Measurements from ENCODE around the gene ETV1.

Gene ETV1

DNA sequence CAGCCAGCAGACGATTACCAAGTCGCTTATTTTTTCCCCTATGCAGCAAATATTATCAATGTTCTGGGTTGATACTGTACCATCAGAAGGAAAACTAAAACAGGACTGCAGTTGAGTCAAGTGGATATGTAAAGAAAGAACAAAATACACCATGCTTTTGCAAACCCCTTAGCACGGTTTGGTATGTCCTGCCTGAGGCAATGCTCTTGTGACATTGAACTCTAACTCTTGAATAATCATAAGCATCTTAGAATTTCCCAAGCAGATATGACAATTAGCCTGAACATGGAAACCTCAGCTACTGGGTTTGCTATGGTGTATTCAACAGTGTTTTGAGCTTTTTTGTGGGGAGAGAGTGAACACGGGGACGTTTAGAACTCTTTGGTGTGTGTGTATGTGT is 107.4 kb downstream of the ETV1 start:
- no peaks in the 10 kb centered on the region for H4K20me1 ChIP-seq (ENCODE audit: insufficient read depth, low read length, poor library complexity, severe bottlenecking)
- no peaks in the 10 kb centered on the region for H3K27me3 ChIP-seq (ENCODE audit: insufficient read depth, low read length, poor library complexity, severe bottlenecking)
- no peaks in the 10 kb centered on the region for H3K4me1 ChIP-seq (ENCODE audit: insufficient read depth, low read length, poor library complexity, severe bottlenecking)
- no peak overlapping the region for H2AFZ ChIP-seq (ENCODE audit: low read length)
- no peak overlapping the region for H3K4me2 ChIP-seq (ENCODE audit: low read depth, low read length, poor library complexity, severe bottlenecking)
- H3K9me2 ChIP-seq (replicated peaks; ENCODE audit: low read depth, low read length), result no peaks in the 10 kb centered on the region
- no peaks in the 10 kb centered on the region for H3K36me3 ChIP-seq (ENCODE audit: insufficient read depth, low read length)
- no peaks in the 10 kb centered on the region for H3K79me2 ChIP-seq (ENCODE audit: insufficient read depth, low read length)
- H3K9ac ChIP-seq (ENCODE audit: low read depth, low read length, poor library complexity, severe bottlenecking), result no peak overlapping the region
- H3F3A ChIP-seq (ENCODE audit: low read depth), result no peaks in the 10 kb centered on the region
- TF ChIP-seq, protein P1, sequence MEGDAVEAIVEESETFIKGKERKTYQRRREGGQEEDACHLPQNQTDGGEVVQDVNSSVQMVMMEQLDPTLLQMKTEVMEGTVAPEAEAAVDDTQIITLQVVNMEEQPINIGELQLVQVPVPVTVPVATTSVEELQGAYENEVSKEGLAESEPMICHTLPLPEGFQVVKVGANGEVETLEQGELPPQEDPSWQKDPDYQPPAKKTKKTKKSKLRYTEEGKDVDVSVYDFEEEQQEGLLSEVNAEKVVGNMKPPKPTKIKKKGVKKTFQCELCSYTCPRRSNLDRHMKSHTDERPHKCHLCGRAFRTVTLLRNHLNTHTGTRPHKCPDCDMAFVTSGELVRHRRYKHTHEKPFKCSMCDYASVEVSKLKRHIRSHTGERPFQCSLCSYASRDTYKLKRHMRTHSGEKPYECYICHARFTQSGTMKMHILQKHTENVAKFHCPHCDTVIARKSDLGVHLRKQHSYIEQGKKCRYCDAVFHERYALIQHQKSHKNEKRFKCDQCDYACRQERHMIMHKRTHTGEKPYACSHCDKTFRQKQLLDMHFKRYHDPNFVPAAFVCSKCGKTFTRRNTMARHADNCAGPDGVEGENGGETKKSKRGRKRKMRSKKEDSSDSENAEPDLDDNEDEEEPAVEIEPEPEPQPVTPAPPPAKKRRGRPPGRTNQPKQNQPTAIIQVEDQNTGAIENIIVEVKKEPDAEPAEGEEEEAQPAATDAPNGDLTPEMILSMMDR (conservative IDR thresholded peaks at IDR 0.05; ENCODE audit: low read length), result no peak
- no peak for TF ChIP-seq EZH2phosphoT487 (IDR thresholded peaks at IDR 0.05; ENCODE audit: borderline replicate concordance)
- H3K4me3 ChIP-seq (ENCODE audit: low read length, poor library complexity, severe bottlenecking), result no peak overlapping the region
- no peaks in the 10 kb centered on the region for H3K9me3 ChIP-seq (ENCODE audit: insufficient read depth, low read depth, low read length)

DNA sequence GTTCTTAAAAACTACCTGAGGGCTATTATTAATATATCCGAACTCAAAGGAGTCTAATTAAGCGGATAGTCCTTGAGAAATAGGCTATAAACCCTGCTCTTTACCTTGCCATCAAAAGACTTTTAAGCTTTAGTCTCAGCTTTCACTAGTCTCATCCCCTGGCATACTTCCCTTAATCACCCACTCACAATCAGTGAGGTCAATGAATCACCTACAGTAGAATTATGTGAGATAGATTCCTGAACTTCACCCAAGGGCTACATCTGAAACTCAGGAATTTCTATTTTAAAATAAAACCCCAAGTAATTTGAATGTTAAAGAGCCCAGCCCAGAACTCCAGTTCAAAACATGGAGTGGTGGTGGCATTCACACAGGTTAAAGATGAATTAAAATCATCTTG is 108.7 kb downstream of the ETV1 start:
- Histone ChIP-seq H3K4me3 (ENCODE audit: low read length, poor library complexity, severe bottlenecking) (no peak overlapping the region), H3F3A (ENCODE audit: low read depth) (no peaks in the 10 kb centered on the region), H4K20me1 (ENCODE audit: insufficient read depth, low read length, poor library complexity, severe bottlenecking) (no peaks in the 10 kb centered on the region), H3K9me3 (ENCODE audit: insufficient read depth, low read depth, low read length) (no peaks in the 10 kb centered on the region), H3K9me2 (replicated peaks; ENCODE audit: low read depth, low read length) (no peaks in the 10 kb centered on the region), H3K79me2 (ENCODE audit: insufficient read depth, low read length) (no peaks in the 10 kb centered on the region), H2AFZ (ENCODE audit: low read length) (no peak overlapping the region), H3K9ac (ENCODE audit: low read depth, low read length, poor library complexity, severe bottlenecking) (no peak overlapping the region), H3K4me1 (ENCODE audit: insufficient read depth, low read length, poor library complexity, severe bottlenecking) (no peaks in the 10 kb centered on the region), H3K4me2 (ENCODE audit: low read depth, low read length, poor library complexity, severe bottlenecking) (no peak overlapping the region), H3K27me3 (ENCODE audit: insufficient read depth, low read length, poor library complexity, severe bottlenecking) (no peaks in the 10 kb centered on the region), H3K36me3 (ENCODE audit: insufficient read depth, low read length) (no peaks in the 10 kb centered on the region)
- TF ChIP-seq EZH2phosphoT487 (IDR thresholded peaks at IDR 0.05; ENCODE audit: borderline replicate concordance), result no peak
- TF ChIP-seq, protein P1 (conservative IDR thresholded peaks at IDR 0.05; ENCODE audit: low read length), result no peak

DNA sequence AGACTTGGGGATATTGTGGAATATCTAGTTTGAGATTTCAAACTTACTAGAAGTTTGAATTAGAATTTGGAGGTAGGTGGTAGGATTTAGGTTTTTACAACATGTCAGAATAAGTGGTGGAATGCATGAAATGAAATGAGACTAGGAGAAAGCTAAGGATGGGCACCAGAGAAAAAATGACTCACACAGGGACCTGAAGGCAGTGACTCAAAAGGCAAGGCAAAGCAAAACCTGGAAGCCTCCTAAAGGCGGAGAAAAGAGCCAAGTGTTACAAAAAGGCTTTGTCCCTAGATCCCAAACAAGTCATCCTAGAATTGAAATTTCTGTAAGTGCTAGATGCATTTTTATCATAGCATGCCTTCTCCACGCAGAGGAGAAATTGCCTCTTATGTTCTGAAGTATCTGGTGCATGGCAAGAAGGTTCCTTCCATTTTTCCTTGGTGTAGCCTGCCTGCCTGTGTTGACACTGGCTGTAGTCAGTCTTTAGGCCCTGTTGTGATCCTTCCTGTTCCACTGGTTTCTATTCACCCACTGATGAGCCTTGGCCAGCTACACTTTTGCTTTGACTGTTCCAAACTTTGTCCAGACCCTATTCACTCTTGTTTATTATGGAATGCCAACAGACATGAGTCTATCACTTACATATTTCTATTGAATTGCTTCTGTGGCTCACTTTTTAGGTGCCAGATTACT is 109.3 kb downstream of the ETV1 start:
- H3K9ac ChIP-seq (ENCODE audit: low read depth, low read length, poor library complexity, severe bottlenecking), result no peak overlapping the region
- H3K4me1 ChIP-seq (ENCODE audit: insufficient read depth, low read length, poor library complexity, severe bottlenecking), result no peaks in the 10 kb centered on the region
- H3K79me2 ChIP-seq (ENCODE audit: insufficient read depth, low read length), result no peaks in the 10 kb centered on the region
- TF ChIP-seq, protein P1 (conservative IDR thresholded peaks at IDR 0.05; ENCODE audit: low read length), result no peak
- no peak for TF ChIP-seq EZH2phosphoT487 (IDR thresholded peaks at IDR 0.05; ENCODE audit: borderline replicate concordance)
- no peaks in the 10 kb centered on the region for H3K9me2 ChIP-seq (replicated peaks; ENCODE audit: low read depth, low read length)
- no peak overlapping the region for H3K4me2 ChIP-seq (ENCODE audit: low read depth, low read length, poor library complexity, severe bottlenecking)
- H4K20me1 ChIP-seq (ENCODE audit: insufficient read depth, low read length, poor library complexity, severe bottlenecking), result no peaks in the 10 kb centered on the region
- no peaks in the 10 kb centered on the region for H3F3A ChIP-seq (ENCODE audit: low read depth)
- H3K36me3 ChIP-seq (ENCODE audit: insufficient read depth, low read length), result no peaks in the 10 kb centered on the region
- H3K27me3 ChIP-seq (ENCODE audit: insufficient read depth, low read length, poor library complexity, severe bottlenecking), result no peaks in the 10 kb centered on the region
- no peak overlapping the region for H3K4me3 ChIP-seq (ENCODE audit: low read length, poor library complexity, severe bottlenecking)
- no peak overlapping the region for H2AFZ ChIP-seq (ENCODE audit: low read length)
- H3K9me3 ChIP-seq (ENCODE audit: insufficient read depth, low read depth, low read length), result no peaks in the 10 kb centered on the region
